Eye (tissue), 1 donor: Measurements from ENCODE around the gene HERC2.

Source experiments
- DNase-seq: peaks from one replicate; pipeline ENCODE4 v3.0.0-alpha.2; 2015

The HERC2 gene

DNA sequence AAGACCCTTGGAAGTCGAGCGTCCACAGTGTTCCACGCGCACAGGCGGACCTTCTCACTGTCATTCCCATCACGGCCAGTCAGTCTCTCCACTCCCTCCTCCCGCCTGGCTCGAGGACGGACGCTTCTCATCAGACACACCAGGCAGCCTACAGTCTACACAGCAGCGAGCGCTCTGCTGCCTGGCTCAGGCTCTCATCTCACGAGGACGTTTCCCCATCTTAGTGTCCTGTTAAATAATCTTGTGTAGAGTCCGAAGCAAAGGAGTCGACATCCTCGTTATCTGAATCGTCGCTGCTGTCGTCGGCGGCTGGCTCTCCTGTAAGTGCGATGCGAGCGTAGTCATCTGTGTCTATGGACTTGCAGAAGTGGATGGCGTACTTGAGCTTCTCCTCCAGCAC, 210.4 kb downstream of the HERC2 start:
- DNase-seq, result no peak

GRCh38 chr15:28110481-28110881, 211.5 kb downstream of the HERC2 start:
- no peak for DNase-seq

GRCh38 chr15:28109626-28110455, 212.1 kb downstream of the HERC2 start:
- DNase-seq, result no peak

DNA sequence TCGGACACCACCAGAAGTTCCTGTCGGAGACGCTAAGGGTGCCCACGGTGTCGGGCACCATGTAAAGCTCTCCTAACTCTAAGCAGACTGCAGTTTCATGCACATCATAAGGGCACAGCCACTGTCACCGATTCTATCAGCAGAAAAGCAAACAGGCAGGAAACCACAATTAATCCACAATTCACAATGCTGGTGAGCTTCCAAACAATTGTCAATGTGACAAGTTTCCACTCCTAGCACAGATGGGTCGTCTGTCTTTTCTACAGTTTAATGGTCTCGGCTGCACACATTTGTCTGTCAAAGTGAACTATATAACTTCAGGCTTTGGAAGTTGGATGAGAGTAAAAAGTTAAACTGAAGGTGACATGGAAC, 214.1 kb downstream of the HERC2 start:
- DNase-seq, result peak; percentile 49

- DNase-seq, result peak; percentile 74
Observed at GRCh38 chr15:28107111-28107903, 214.7 kb downstream of the HERC2 start.

- DNase-seq, result peak; percentile 64
Observed at GRCh38 chr15:28106294-28107110, 215.5 kb downstream of the HERC2 start.

GRCh38 chr15:28105793-28106192, 216.2 kb downstream of the HERC2 start:
- DNase-seq, result no peak

DNA sequence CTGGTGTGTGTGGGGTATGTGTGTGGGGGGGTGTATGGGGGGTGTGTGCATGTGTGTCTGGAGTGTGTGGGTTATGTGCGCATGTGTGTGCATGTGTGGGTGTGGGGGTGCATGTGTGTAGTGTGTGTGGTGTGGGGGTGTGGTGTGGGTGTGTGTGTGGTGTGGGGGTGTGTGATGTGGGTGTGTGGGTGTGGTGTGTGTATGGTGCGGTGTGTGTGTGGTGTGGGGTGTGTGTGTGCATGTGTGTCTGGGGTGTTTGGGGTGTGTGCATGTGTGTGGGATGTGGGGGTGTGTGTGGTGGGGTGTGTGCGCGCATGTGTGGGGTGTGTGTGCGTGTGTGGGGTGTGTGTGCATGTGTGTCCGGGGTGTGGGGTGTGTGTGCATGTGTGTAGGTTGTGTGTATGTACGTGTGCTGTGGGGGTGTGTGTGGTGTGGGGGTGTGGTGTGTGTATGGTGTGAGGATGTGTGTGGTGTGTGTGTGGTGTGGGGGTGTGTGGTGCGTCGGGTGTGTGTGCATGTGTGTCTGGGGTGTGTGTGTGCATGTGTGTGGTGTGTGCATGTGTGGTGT, 216.7 kb downstream of the HERC2 start:
- no peak for DNase-seq

DNA sequence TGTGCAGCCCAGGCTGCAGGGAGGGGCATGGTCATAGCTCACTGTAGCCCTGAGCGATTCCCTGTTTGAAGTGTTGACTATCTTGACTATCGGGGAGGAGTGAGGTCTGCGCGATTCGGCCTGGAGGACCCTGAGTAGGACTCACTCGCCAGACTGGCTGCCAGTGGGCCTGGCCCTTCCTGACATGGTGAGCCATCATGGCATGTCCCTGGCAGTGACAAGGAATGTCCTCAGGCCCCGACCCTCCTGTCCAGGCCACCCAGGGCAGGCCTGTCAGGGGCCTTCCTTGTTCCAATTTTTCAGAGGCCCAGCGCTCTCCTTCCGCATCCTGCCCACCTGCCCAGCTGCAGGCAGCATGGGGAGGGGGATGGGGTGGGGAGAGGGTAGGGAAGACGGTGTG, 217.7 kb downstream of the HERC2 start:
- DNase-seq, result no peak

DNA sequence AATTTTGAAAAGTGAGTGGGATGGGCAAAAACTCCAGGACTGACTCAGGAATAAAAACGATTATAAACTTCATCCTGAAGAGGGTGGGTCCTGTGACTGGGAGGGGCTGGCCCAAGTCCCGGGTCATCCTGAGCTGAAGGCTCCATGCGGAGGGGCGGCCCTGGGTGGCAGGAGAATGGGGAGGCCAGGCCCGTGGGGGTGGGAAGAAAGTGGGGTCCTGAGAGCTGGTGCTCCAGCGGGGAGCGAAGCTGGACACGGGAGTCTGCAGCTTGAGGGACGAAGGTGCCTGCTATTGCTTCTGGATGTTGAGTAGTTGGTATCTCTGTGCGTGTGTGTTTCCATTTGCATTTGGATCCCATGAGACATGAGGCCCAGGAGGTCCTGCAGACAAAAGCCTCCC, 218.1 kb downstream of the HERC2 start:
- DNase-seq, result no peak

GRCh38 chr15:28101983-28102441, 220.0 kb downstream of the HERC2 start:
- no peak for DNase-seq

- no peak for DNase-seq
Observed at GRCh38 chr15:28101201-28101600, 220.8 kb downstream of the HERC2 start.

- peak; percentile 62 for DNase-seq
Observed at GRCh38 chr15:28100516-28101195, 221.3 kb downstream of the HERC2 start.

- no peak for DNase-seq
Observed at GRCh38 chr15:28099555-28100140, 222.3 kb downstream of the HERC2 start.

GRCh38 chr15:28098766-28099554, 223.0 kb downstream of the HERC2 start, which contains the start of gene OCA2:
Gene OCA2 (minus strand): TSS chr15:28099315. CDS start chr15:28081874, 17,441 bp downstream.
- DNase-seq, result peak; percentile 92

- DNase-seq, result no peak
Observed at GRCh38 chr15:28098360-28098765, 223.6 kb downstream of the HERC2 start.

- peak; percentile 32 for DNase-seq
Observed at GRCh38 chr15:28097656-28098359, 224.2 kb downstream of the HERC2 start.

DNA sequence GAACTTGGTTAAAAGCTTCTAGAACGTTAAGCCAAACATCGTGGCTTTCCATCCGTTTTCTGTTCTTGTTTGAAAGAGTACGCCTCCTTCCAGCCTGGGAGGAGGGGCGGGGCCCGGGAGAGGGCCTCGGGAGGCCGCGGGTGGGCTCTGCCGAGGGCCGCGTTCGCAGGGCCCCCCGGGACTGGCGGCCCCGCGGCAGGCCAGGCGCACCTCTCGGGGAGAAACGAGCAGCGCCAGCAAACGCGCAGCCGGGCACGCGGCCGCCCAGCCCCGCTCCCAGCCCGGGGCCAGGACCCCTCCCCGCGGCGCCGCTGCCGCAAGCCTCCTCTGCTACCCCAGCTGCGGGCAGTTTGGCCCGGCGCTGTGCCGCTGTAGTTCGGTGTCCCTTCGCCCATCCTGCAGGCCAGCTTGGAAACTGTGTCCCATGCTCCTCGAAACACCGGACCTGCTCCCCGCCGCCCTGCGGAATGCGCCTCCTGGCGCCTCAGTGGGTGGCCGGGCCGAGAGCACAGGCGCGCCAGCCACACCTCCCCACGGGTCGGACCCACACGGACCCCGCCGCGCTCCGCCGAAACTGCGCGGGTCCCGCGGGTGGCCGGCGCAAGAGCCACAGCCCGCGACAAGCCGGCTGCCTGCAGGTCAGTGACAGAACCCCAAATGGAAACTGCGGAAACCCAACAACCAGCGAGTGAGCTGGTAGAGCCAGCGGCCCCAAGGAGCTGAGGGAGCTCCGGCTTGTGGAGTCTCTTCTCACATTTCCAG, 225.1 kb downstream of the HERC2 start:
- peak; percentile 81 for DNase-seq

DNA sequence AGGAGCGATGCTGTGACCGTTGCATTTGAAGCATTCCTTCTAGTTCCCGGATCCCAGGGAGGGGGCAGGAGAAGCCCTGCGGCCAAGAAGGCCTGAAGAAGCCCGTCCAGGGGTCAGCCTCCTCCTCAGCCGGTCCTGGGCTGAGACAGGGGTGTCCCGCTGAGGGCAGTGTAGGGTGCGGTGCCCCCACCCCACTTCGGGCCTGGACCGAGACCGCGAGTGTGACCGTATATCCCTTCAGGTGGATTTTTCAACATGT, 225.6 kb downstream of the HERC2 start:
- DNase-seq, result no peak
